GM21367 (cell line): Measurements from ENCODE around the gene TMEM236.

Experiments
- ATAC-seq: cut with Tn5 transposase; IDR thresholded peaks from one replicate; pipeline ENCODE4 v1.9.1; 2021; ENCODE audit not compliant: unreplicated experiment

TMEM236 gene

DNA sequence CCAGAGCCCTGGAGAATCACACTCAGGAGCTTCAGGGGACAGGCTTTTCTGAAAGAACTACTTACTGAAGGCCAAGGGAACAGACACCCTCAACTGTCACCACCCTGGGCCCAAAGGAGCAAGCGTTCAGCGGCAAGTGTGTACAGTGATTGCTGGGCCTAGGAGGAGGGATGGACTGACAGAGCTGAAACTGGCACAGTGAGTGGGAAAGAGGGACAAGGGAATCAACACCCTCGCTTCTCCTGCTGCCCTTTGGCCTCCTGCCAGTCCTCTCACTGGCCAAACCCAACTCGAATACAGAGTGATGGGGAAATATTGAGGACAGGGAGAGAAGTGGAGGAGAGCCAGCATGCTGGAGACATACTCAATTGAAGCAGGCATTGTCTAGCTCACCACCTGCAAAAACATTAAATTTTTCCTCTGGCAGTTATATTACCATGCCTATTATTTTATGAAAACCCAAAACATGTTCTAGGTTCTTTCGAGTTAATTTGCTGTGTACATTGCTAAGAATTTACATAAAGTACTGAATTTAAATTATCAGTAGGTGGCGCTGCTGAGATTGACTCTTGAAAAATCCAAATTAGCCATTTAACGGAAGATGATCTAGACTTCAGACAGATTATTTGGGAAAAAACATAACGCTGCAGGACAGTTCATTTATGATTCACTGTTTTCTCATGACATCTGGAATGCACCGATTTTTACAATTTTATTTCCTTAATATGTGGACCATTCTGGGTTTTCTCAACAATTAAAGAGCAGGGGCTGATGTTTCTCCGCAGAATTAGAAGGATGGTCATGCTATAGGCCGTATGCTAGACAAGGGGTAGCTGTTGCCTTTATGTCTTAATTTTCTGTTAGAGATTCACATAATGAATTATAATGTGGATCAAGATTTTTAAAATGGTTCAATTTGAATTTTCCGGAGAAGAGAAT, 14.7 kb upstream of the TMEM236 start:
- ATAC-seq = no peak

DNA sequence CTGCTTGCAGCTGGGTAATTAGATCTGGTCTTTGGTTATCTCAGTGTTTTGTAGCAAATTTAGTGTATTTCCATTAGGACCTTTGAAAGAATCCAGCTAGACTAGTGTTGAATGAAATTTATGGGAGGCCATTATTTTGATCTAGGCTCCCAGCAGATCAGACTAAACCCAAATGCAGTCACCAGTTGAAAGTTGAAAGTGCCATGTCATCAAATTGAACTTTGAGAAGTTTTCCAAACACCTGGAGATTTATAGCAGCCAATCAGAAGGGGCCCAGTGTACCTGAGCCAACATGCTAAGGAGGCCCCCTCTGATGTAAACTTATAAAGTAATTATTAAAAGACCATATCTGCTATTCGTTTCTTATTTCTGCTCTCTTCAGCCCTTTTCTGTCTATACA, 11.3 kb upstream of the TMEM236 start:
- ATAC-seq = no peak

DNA sequence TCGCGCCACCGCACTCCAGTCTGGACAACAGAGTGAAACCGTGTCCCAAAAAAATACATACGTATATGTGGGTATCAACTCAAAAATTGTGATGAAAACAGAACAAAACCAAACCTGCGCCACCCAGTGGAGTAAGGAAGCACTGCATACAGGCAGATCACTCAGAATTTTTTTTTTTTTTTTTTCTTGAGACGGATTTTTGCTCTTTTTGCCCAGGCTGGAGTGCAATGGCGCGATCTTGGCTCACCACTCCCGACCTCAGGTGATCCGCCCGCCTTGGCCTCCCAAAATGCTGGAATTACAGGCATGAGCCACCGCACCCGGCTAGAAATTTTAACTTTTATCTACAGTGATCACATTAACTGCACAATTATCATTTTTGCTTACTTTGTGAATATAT, 9.1 kb upstream of the TMEM236 start:
- ATAC-seq = no peak

DNA sequence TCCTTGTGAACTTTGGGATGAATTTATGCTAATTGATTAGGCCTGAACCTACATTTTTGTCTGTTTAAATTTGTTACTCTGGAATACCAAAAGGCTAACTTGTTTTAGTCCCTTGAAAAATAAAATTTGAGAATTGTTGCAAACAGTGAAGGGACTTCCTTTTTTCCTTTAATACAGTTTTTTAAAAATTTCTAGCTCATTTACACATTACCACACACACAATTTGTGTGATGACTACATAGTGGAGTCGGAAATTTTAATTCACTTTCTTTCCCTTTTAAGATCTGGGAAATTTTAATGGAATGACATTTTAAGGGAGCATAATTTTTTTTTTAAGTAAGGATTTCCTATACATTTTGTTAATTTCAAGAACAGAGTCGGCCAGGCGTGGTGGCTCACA, 8.6 kb upstream of the TMEM236 start:
- no peak for ATAC-seq

DNA sequence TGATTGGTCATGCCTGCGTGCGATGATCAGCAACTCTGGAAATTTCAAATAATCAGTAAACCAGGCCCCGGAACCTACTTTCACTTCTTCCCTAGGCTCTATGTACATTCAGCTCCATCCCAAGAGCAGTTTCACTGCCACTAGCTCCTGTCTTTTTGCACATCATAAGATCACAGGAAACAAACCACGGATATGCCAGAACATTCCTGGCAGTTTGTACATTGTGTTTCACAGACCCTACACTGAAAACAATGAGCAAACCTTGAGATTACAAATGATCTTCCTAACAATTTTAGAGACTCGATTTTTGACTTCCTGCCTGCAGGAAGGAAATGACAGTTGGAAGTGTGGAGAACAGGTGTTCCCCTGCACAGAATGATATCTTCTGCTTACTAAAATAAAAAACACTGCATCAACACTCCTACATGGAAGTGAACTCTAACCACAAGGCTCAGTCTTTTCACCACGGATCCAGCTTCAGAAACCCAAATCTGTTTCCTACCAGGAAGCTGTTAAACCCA, 7.6 kb upstream of the TMEM236 start:
- ATAC-seq = no peak

DNA sequence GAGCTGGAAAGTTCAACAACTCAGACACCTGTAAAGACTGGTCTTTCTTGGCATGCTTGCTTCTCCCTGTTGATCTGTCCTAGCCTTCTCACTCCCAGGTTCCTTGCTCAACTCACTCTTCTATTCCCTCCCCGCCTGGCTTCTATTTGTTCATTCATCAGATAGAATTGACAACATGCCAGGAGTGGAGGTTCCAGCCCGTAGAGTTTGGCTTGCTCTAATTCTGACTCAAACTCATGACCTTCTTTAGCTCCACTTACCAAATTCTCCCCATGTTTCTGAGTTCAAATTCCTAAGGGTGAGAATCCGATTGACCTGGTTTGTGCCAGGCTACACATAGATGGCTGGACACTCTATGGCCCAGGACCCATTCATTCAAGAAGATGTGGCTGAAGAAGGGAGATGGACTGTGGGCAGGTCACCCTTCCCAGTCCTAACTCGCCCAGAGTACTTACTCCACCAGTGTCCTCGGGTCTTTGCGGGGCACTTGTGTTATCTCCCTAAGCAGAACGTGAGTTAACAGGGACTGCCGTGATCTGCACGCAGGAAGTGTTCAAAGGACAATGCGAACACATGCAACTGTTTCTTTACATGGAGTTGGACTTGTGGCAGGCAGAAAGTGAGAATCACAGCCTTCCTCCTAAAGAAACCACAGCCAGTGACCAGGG, 4.0 kb upstream of the TMEM236 start:
- no peak for ATAC-seq

DNA sequence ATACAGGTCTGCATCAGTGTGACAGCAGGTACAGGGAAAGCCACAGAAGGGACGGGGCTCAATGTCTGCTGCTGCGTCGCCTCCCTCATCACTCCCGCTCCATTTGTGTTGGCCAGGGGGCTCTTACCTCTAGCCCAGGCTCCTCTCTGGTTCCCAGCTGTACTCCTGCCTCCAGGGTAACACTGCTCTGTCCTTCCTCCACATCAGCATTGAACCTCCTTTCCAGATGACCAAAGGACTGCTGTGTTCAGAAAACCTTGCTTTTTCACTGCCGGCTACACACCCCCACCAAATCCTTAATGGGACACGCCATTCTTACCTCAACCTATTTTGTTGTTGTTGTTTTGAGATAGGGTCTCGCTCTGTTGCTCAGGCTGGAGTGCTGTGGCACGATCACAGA, 2.1 kb upstream of the TMEM236 start:
- ATAC-seq = no peak

DNA sequence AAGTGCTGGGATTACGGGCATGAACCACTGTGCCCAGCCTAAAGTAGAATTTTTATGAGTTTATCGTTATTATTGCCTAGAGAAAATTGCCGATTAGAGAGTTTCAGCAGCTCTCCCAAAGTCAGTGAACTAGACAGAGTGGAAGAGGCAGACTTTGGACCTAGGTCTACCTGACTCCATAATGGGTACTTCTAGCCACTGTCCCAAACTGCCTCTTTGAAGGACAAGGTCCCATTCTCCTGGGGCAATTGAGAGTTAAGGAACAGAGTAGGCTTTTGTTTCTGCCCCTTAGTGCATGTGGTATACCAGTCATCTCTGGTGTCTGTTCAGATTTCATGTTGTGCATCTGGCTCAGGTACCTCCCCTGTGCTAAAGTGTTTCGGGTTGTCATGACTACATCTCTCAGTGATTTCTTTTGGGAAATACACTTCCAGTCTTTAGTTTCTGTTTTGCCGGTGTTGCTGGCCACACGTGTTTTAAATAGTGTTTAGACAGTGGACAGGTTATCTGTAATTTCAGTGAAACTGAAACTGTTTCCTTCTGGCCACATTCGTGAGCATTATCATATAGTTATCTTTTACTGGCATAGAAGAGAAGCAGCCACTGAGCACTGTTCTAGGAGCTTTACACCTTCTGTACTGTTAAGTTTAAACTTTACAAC, 4.7 kb downstream of the TMEM236 start:
- ATAC-seq = peak; percentile 96

DNA sequence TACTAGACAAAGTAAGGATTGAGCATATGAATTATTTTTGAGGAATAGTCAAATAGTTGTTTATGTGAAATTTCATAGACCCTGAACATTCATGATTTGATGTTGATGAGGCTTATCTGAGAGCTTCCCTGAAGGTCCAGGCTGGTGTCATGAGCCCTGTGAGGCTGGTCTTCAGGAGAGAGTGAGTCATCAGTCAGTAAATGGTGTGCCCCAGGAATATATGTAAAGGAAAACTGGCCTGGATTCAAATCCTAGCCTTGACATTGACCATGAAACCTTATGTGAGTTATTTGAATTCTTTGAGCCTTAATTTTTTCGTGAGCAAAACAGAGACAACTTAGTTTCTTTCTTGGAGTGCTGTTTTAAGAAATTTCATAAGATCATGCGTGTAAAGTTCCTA, 6.2 kb downstream of the TMEM236 start:
- ATAC-seq = no peak

DNA sequence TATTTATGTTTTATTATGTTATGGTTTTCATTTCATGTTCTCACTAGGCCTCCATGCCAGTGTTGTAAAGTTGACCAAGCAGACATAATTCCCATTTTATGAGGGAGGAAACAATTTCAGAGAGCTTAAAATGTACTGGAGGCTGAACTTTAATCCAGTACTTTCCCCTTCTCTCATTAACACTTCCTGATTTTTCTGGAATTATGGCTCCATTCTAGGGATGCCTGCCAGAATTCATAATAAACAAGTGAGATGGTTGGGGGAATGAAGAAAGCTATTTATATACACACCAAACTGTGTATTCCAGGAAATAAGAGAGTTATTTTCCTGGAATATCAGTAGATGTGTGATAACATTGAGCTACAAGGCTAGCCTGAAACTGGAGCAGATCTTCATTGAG, 6.9 kb downstream of the TMEM236 start:
- no peak for ATAC-seq

DNA sequence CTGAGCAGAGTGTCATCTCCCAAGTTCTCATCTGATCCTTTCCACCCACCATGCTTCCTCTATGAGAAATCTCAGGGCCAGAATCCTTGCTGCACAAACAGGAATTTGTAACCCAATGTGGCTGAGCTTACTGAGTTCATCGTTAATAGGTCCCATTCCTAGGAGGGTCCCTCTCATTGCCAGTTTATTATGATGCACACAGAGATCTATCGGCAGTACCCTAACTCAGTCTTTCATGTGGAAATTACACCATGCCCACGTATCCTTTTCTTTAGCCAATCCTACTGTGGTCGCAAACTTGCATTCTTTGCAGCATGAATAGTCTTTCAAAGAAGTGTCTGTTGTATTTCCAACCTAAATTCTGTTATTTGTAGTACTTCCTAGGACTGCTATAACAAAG, 12.1 kb downstream of the TMEM236 start:
- ATAC-seq = no peak

DNA sequence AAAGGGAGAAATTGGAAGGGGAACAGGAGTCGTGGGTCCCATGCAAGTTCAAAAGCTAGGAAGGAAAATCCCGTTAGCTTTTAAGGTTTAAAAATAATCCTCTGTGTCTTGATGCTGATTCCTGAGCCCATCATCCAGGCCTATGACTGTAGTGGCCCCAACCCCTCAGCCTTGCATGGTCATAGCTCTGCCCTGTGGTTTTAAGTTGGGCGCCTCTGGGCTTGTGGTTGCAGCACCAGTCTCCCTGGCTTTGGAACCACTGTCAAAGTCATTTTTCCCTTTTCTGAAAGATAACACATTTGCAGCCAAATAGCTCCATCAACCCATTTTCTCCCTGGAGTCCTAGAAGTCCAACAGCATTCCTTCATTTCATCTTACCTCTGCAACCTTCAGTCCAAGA, 13.6 kb downstream of the TMEM236 start:
- no peak for ATAC-seq

DNA sequence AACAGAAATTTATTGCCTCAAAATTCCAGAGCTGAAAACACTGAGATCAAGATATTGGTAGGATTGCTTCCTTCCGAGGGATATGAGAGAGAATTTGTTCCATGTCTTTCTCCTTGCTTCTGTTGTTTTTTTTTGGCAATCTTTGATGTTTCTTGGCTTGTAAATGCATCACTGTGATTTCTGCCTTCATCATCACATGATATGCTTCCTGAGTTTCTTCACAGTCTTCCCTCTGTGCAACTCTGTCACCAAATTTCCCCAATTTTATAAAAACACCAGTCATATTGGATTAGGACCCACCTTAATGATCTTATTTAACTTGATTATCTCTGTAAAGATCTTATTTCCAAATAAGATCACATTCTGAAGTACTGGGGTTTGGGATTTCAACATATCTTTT, 14.7 kb downstream of the TMEM236 start:
- ATAC-seq = no peak

DNA sequence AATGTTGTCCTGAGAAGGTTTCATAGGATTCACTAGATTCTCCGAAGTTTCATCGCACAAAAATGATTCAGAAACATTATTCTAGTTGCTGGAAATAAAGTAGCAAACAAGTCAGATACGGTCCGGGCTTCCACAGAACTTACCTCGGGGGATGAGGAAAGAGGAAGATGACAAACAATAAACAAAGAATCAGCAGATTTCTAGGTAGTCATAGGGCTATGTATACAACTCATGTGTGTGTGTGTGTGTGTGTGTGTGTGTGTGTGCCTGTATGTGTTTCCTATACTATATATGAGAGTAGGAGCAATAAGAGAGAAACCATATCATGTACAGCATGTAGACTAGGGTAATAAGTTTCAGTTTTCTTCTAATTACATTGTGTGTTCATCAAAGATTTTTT, 16.5 kb downstream of the TMEM236 start:
- no peak for ATAC-seq

DNA sequence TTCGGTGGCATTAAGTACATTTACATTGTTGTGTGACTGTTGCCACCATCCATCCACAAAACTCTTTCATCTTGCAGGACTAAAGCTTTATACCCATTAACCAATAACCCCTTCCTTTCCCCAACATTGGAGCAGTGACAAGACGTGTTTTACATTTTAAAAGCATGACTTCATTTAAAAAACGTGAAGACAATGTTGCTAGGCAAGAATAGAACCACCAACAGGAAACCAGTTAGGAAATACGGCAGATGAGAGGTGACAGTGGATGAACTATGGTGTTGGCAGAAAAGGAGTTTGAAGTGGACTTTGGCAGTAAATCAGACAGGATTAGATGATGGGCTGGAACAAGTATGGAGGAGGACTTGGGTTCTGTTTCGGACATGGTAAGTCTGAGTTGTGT, 17.0 kb downstream of the TMEM236 start:
- ATAC-seq = no peak

DNA sequence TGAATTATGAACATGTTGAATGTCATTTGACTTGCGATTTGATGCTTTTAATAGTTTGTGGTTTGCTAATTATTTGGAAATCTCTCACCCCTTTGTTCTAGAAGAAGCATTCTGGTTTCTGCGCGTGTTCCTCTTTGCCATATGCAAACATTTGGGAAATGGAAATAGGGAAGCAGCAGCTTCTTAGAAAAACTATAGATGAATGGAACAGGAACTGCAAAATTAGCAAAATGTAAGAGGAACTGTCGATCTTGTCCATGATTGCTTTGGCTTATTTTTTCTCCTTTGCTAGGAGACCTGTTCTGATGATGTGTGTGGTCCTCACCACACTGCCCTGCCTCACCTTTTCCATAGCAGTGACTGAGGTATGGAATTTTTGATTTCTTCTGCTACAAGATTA, 19.0 kb downstream of the TMEM236 start:
- no peak for ATAC-seq

DNA sequence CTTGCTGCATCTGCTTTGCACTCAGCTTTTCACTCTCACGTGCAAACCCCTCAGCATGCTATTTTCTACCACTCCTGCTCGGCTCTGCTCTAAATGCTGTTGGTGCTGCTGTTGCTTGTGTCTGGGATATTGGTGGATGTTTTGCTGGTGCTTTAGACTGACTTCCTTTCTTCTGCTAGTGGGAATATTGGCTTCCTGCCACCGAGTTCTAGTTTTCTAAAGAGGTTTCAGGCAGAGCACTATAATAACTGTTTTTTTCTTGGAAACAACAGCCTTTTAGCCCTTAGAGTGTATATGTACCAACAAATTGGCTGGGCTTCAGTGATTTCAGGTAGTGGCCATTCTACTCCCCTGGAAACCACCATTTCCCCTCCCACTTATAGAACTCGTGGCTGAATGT, 27.8 kb downstream of the TMEM236 start:
- ATAC-seq = no peak

DNA sequence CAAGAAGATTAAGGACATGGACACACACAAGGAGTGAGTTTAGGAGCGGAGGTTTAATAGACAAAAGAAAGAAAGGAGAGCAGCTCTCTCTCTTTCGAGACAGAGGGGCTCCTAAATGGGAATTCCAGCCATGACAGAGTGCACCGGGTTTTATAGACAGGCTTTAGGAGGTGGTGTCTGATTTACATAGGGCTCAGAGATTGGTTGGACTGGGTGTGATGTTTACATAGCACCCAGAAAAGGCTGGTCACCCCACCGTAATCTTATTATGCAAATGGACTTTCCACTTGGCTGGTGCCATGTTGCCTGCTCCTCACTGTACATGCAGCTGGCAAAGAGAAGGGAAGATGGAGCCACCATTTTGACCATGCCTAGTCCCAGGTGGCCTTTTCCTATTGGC, 28.7 kb downstream of the TMEM236 start:
- ATAC-seq = no peak

DNA sequence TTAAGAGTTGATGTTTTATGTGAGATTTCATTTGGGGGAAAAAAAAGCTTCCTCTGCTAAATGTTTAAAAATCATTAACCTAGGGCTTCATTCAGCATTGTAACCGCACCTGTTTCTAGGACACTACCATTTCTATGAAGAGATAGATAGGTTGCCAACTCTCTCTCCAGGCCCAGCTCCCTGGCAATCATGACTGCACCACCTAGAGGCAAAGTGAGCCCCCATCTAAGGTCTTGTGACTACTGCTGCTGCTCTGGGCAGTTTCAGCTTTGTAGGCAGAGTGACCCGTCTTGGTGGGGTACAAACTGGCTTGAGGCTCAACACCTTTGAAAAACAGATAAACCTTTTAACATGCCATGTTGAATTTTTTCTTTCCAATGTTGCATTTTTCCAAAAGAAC, 29.9 kb downstream of the TMEM236 start:
- no peak for ATAC-seq

DNA sequence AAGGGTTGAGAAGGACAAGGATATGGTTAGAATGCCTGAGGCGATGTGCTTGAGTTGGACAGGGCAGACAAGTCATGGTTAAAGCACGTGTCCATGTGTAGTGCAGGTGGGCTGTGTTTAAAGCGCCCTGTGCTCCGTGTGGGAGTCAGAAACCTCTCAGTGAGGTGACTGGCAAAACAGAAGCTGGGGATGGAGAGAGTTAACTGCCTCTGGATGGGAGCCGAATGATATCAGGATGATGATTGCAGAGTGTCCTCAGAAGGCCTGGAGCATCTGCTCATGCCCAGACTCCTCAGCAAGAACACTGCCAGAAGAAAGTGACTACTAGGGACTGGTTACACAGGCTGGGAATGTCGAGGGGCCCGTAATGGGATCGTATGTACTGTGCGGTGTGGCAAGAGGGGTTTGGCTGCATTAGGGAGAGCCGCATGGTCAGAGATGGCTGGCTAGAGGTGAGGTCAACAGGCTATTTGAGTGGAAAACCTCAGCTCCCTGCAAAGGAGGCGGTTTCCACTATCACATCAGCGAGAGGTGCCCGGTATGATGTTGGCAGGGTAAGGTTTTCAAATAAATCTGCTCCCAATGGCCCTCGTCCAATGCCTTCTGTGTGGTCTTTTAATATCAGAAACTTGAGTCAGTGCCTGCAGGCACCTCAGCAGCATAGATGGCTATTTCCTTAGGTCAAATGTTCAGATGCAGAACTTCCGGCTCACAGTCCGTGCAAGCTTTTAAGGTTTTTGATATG, 31.1 kb downstream of the TMEM236 start:
- ATAC-seq = no peak

DNA sequence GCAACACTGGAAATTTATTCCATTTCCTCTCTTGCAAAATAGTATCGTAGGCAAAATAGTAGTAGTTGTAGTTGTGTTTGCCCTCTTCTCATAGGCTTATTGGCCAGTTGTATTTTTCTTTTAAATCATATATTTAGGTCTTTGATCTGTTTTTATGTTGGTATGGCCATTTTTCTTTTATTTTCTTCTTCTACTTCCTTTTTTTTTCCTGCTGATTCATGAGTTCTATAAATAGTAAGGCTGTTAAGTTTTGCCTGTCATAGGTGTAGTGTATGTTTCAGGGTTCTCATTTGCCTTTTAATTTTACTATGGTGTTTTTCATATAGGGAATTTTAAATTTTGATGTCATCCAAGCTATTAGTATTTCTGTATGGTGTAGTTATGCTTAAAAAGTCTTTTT, 31.8 kb downstream of the TMEM236 start:
- ATAC-seq = no peak
